Measurements from ENCODE around the gene GLIPR1. TPM values are rescaled to one million over a fixed set of nuclear protein-coding genes. Genes with fewer than 3 reads are reported as not detected.

The GLIPR1 gene
- total and polyA plus RNA-seq, 2 donors (not counting 3 experiments of a cell fraction or from before 2014, with no cell fraction given) = 98.8 to 108 TPM

Other genes starting within 250 kb of the GLIPR1 start
- 1.7 and 2.9 TPM in 2 replicates for gene CAPS2, start 150.4 kb upstream of the GLIPR1 start, total RNA-seq
- gene CAPS2, start 150.4 kb upstream of the GLIPR1 start, polyA plus RNA-seq = 0.61 and 0.64 TPM in 2 replicates
- not detected in 2 replicates for gene GLIPR1L1, start 146.1 kb upstream of the GLIPR1 start, total RNA-seq
- not detected in 2 replicates for gene GLIPR1L1, start 146.1 kb upstream of the GLIPR1 start, polyA plus RNA-seq
- gene GLIPR1L2, start 89.7 kb upstream of the GLIPR1 start, total RNA-seq = not detected in 2 replicates
- 0.06 and 0.07 TPM in 2 replicates for gene GLIPR1L2, start 89.7 kb upstream of the GLIPR1 start, polyA plus RNA-seq
- gene KRR1, start 30.9 kb downstream of the GLIPR1 start, total RNA-seq = 49.3 and 53.4 TPM in 2 replicates
- gene KRR1, start 30.9 kb downstream of the GLIPR1 start, polyA plus RNA-seq = 4.3 and 5.9 TPM in 2 replicates